ENCODE measurements around the gene SYDE2.

DNA sequence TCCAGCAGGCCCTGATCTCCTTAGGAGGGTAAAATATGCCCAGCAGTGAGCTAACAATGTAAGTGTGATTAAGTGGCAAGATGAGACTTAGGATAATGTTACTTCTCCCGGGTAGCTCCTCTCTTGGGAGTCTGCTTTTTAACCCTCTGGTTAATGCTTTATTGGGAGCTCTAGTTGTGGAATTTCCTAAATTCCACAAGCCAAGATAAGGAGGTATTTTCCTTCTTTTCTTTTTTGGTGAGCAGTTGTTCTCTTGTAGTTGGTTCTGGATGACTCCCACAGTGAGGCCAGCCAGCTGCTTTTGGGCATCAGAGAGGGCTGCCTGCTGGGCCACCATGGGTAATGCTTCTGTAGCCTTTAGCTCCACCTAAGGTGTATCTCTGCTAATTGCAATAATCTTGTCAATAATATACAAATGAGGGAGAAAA, 39.4 kb upstream of the SYDE2 start:
- no peak for TF ChIP-seq EP300 (IDR thresholded peaks at IDR 0.05)
- no peak for TF ChIP-seq POLR2A (IDR thresholded peaks at IDR 0.05)
- TF ChIP-seq, protein P1, sequence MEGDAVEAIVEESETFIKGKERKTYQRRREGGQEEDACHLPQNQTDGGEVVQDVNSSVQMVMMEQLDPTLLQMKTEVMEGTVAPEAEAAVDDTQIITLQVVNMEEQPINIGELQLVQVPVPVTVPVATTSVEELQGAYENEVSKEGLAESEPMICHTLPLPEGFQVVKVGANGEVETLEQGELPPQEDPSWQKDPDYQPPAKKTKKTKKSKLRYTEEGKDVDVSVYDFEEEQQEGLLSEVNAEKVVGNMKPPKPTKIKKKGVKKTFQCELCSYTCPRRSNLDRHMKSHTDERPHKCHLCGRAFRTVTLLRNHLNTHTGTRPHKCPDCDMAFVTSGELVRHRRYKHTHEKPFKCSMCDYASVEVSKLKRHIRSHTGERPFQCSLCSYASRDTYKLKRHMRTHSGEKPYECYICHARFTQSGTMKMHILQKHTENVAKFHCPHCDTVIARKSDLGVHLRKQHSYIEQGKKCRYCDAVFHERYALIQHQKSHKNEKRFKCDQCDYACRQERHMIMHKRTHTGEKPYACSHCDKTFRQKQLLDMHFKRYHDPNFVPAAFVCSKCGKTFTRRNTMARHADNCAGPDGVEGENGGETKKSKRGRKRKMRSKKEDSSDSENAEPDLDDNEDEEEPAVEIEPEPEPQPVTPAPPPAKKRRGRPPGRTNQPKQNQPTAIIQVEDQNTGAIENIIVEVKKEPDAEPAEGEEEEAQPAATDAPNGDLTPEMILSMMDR (IDR thresholded peaks at IDR 0.05) = peak in 2 of 4 experiments; percentile 12 to 24
- no peak for TF ChIP-seq POLR2AphosphoS5 (IDR thresholded peaks at IDR 0.05)
